Activated CD4-positive, alpha-beta T cell treated with anti-CD3 and anti-CD28 coated beads, Interleukin-2, amount 50 U/mL, for 4 hours (primary cell): ENCODE measurements around the gene ADAM12.
"Not testable (repeated sequence)": the region's sequence is repeated elsewhere in the genome, so short reads cannot be mapped to it uniquely, and the experiment has no call there.

Source experiments
- DNase-seq, 2 experiments: peaks; one replicate each; pipeline ENCODE4 v3.0.0-alpha.2; 2020

Gene ADAM12

GRCh38 chr10:126373147-126373546 is 15.1 kb downstream of the ADAM12 start:
- no peak for DNase-seq

- no peak for DNase-seq
Measured at GRCh38 chr10:126372396-126372795, 15.9 kb downstream of the ADAM12 start.

- DNase-seq, result no peak
Measured at GRCh38 chr10:126369125-126369710, 19.1 kb downstream of the ADAM12 start.

- DNase-seq, result no peak
Measured at GRCh38 chr10:126357169-126357568, 31.1 kb downstream of the ADAM12 start.

GRCh38 chr10:126353666-126354065 is 34.6 kb downstream of the ADAM12 start:
- DNase-seq, result no peak

GRCh38 chr10:126352453-126352852 is 35.8 kb downstream of the ADAM12 start:
- no peak for DNase-seq

- no peak for DNase-seq
Measured at GRCh38 chr10:126351021-126351420, 37.3 kb downstream of the ADAM12 start.

- DNase-seq, result no peak
Measured at GRCh38 chr10:126350216-126350992, 37.9 kb downstream of the ADAM12 start.

GRCh38 chr10:126349676-126350075 is 38.6 kb downstream of the ADAM12 start:
- DNase-seq, result no peak

GRCh38 chr10:126349101-126349500 is 39.2 kb downstream of the ADAM12 start:
- no peak for DNase-seq

- not testable (repeated sequence) for DNase-seq
Measured at GRCh38 chr10:126343496-126343895, 44.8 kb downstream of the ADAM12 start.

- no peak for DNase-seq
Measured at GRCh38 chr10:126342680-126343079, 45.6 kb downstream of the ADAM12 start.

- no peak for DNase-seq
Measured at GRCh38 chr10:126341491-126341890, 46.8 kb downstream of the ADAM12 start.

GRCh38 chr10:126337251-126337810 is 50.9 kb downstream of the ADAM12 start:
- no peak for DNase-seq

- no peak for DNase-seq
Measured at GRCh38 chr10:126336801-126337200, 51.5 kb downstream of the ADAM12 start.

- DNase-seq, result no peak
Measured at GRCh38 chr10:126334272-126334671, 54.0 kb downstream of the ADAM12 start.

GRCh38 chr10:126332576-126332975 is 55.7 kb downstream of the ADAM12 start:
- DNase-seq, result no peak

- no peak for DNase-seq
Measured at GRCh38 chr10:126331101-126331500, 57.2 kb downstream of the ADAM12 start.

- no peak for DNase-seq
Measured at GRCh38 chr10:126324826-126325225, 63.5 kb downstream of the ADAM12 start.

GRCh38 chr10:126321440-126321839 is 66.8 kb downstream of the ADAM12 start:
- no peak for DNase-seq

GRCh38 chr10:126317751-126318150 is 70.5 kb downstream of the ADAM12 start:
- no peak for DNase-seq

- DNase-seq, result no peak
Measured at GRCh38 chr10:126315494-126316177, 72.6 kb downstream of the ADAM12 start.

GRCh38 chr10:126314863-126315493 is 73.3 kb downstream of the ADAM12 start:
- no peak for DNase-seq
